ENCODE data around the gene TGDS. TPM values are rescaled to one million over a fixed set of nuclear protein-coding genes. Genes with fewer than 3 reads are reported as not detected.

Gene TGDS
- total and polyA plus RNA-seq, 2 of the 8 experiments (the other 6 are each of a cell fraction or from before 2014, with no cell fraction given), result 11.6 to 11.8 TPM

DNA sequence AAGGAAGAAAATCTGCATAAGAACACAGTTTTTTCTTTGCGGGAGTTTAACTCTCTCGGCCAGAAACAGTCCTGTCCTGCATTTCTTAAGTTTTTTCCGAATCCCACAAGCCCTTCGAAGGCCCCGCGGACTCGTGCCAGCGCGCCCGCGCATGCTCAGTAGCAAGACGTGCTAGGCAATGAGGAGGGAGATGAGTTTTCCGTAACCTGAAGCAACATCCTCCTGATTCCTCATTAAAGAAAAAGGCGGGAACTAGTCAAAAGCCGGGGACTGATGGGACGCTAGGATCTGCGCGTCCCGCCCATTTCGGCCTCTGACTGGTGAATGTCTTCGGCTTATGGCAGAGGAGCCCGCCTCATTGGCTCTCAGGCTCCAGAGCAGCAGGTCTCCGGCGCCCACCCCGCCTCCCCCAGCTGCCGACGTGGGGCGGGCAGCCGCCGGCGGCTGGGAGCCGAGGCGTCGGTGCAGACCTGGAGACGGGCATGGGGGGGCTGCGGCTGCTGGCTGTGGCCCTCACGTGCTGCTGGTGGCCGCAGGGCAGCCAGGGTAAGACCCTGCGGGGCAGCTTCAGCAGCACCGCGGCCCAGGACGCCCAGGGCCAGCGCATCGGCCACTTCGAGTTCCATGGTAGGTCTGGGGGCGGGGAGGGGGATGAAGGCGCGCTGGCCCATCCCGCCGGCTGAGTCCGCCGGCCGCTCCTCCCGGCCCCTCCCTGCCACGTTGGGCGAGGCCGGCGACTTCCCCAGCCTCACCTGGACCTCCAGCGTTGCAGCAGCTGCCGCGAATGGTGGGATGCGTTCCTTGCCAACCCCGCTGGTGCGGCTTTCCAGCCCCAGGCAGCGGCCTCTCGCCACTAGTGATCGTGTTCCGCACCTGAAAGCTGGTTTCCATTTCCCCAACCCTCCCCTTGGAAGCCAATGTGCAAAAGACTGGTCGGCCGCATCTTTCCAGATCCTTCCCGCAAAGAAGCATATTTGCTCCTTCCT, 5.8 kb upstream of the TGDS start, which contains the start of gene GPR180:
TSS of gene GPR180 (plus strand) at position 412 of the 986 bp plus-strand sequence. CDS start at position 483, 71 bp downstream.
- peak; percentile 94 for FAIRE-seq
- peaks cover 0 to 19% of the 10 kb centered on the region in 2 experiments; a peak in 2 of 4 replicates for H3K79me2 ChIP-seq (ENCODE audit: control insufficient read depth in 1 of 2, insufficient read depth in 2 of 2, low read length in 2 of 2)
- 0 out of 2 replicates have a peak, but pooled peaks have one; percentile 34 for TF ChIP-seq BACH1 (IDR thresholded peaks at IDR 0.05; ENCODE audit: low read length)
- no peak for TF ChIP-seq FOSL1 (IDR thresholded peaks at IDR 0.05; ENCODE audit: insufficient read depth, low read depth, low read length)
- TF ChIP-seq SP2 (IDR thresholded peaks at IDR 0.05; ENCODE audit: low read length), result peak; percentile 22; the same call in 1 of the 2 replicates
- no peak for TF ChIP-seq EZH2 (IDR thresholded peaks at IDR 0.05; ENCODE audit: low read depth, low read length, severe bottlenecking)
- TF ChIP-seq TEAD4 (IDR thresholded peaks at IDR 0.05; ENCODE audit: low read depth, low read length), result 0 out of 2 replicates have a peak, but pooled peaks have one; percentile 5
- no peak for TF ChIP-seq ZNF274 (IDR thresholded peaks at IDR 0.05; ENCODE audit: borderline replicate concordance, extremely low read depth, low read length)
- TF ChIP-seq RAD21 (IDR thresholded peaks at IDR 0.05 in 1 of 2, conservative IDR thresholded peaks at IDR 0.05 in 1 of 2; ENCODE audit: low read depth in 2 of 2, low read length in 2 of 2), result no peak
- no peak for TF ChIP-seq TCF12 (IDR thresholded peaks at IDR 0.05; ENCODE audit: low read depth, low read length)
- peak; percentile 65; the same call in 1 of the 2 replicates for TF ChIP-seq CEBPB (IDR thresholded peaks at IDR 0.05; ENCODE audit: low read depth, low read length)
- peak; percentile 20; the same call in 1 of the 2 replicates for TF ChIP-seq CHD2 (IDR thresholded peaks at IDR 0.05; ENCODE audit: low read length)

More for the DNA sequence above, 5.8 kb upstream of the TGDS start, which contains the start of gene GPR180:
- peak within 1 kb of the TSS; percentile 97; the same call in 1 of the 2 replicates for H4K8ac ChIP-seq (ENCODE audit: extremely low read depth, insufficient read depth, low read length)
- peak within 1 kb of the TSS; percentile 84 for H4K5ac ChIP-seq (ENCODE audit: insufficient read length, low read depth, low read length)
- peak within 1 kb of the TSS; percentile 81 to 87 (median 84) for H3K4me3 ChIP-seq (ENCODE audit: extremely low read depth in 1 of 4, insufficient read depth in 2 of 4, low read depth in 3 of 4, low read length in 4 of 4)
- H3K27ac ChIP-seq (ENCODE audit: low read depth, low read length), result peak within 1 kb of the TSS; percentile 68
- H3K4ac ChIP-seq (replicated peaks; ENCODE audit: insufficient read length, low read depth, low read length), result peak within 1 kb of the TSS; percentile 94
- peak within 1 kb of the TSS; percentile 82 for H3K56ac ChIP-seq (replicated peaks; ENCODE audit: insufficient read length, low read depth, low read length)
- H3K9ac ChIP-seq (replicated peaks in 1 of 4; ENCODE audit: extremely low read depth in 1 of 4, low read depth in 3 of 4, low read length in 3 of 4), result peak within 1 kb of the TSS; percentile 82 to 88 (median 84)
- no peak within 1 kb of the TSS for H3K23ac ChIP-seq (ENCODE audit: insufficient read length)
- POLR2A ChIA-PET (ENCODE audit: partially characterized antibody), result interaction anchor here (0.7 to 1.8 kb wide), 7 partner anchors 15 to 52 kb away, joined by 3 to 9 read pairs (median 4); no protein-coding TSS in a partner anchor
- H3K36me3 ChIP-seq (ENCODE audit: control insufficient read depth in 2 of 4, insufficient read depth in 4 of 4, low read length in 3 of 4), result peaks cover 2 to 8% (median 3%) of the 10 kb centered on the region in 4 experiments; a peak in 5 of 8 replicates
- no peak within 1 kb of the TSS for H2BK120ac ChIP-seq (replicated peaks; ENCODE audit: low read depth, low read length)
- peak within 1 kb of the TSS; percentile 89 for H4K91ac ChIP-seq (replicated peaks; ENCODE audit: insufficient read length, low read length)
- H3K9me3 ChIP-seq (ENCODE audit: insufficient read depth in 2 of 2, low read depth in 1 of 2, low read length in 1 of 2), result peaks cover 4 to 8% of the 10 kb centered on the region in 2 experiments
- H2BK20ac ChIP-seq (ENCODE audit: low read length), result no peak within 1 kb of the TSS
- DNase-seq (ENCODE audit: low read depth in 1 of 2, low spot score in 2 of 2), result peak; percentile 87 to 99
- H3K4me1 ChIP-seq (replicated peaks in 1 of 4; ENCODE audit: control insufficient read depth in 3 of 4, insufficient read depth in 4 of 4, low read length in 3 of 4), result peaks cover 0 to 1% (median 0%) of the 10 kb centered on the region in 4 experiments; a peak in 2 of 7 replicates
- H2BK5ac ChIP-seq (ENCODE audit: low read depth, low read length), result peak within 1 kb of the TSS; percentile 91
- peak within 1 kb of the TSS; percentile 50; the same call in 1 of the 2 replicates for H2BK12ac ChIP-seq (ENCODE audit: low read depth, low read length)
- 4% methylated on average over 47 of the region's 71 CpGs; no CpG with 5 or more reads in 1 of the 2 experiments for WGBS, 2 experiments (ENCODE audit: extremely low coverage in 1 of 2, insufficient coverage in 1 of 2, insufficient read length in 1 of 2, insufficient replicate concordance in 2 of 2, low coverage in 1 of 2, low lambda C conversion rate in 2 of 2, missing lambda C conversion rate in 1 of 2)
- no peaks in the 10 kb centered on the region for H4K20me1 ChIP-seq (replicated peaks in 1 of 2; ENCODE audit: control insufficient read depth in 1 of 2, insufficient read depth in 2 of 2, low read length in 2 of 2)
- CTCF ChIA-PET (ENCODE audit: partially characterized antibody), result interaction anchor here (1.7 to 5.2 kb wide), 2 partner anchors 16 to 18 kb away, joined by 4 to 30 read pairs; no protein-coding TSS in a partner anchor
- H3K23me2 ChIP-seq (ENCODE audit: low read depth, low read length), result peaks cover 5% of the 10 kb centered on the region; the same call in 1 of the 2 replicates
- peaks cover 5 to 11% (median 8%) of the 10 kb centered on the region in 4 experiments for H3K27me3 ChIP-seq (replicated peaks in 1 of 4; ENCODE audit: control insufficient read depth in 3 of 4, extremely low read depth in 1 of 4, insufficient read depth in 3 of 4, low read length in 3 of 4)
- peak within 1 kb of the TSS; percentile 99 for H3K18ac ChIP-seq (ENCODE audit: extremely low read depth, low read length)
- H2AFZ ChIP-seq (ENCODE audit: low read length), result peak within 1 kb of the TSS; percentile 68; the same call in 1 of the 2 replicates
- H2AK5ac ChIP-seq (ENCODE audit: low read depth, low read length), result no peak within 1 kb of the TSS
- 0 out of 2 replicates have a peak within 1 kb of the TSS, but pooled peaks have one; percentile 63 for H2BK15ac ChIP-seq (ENCODE audit: low read length)
- no peak within 1 kb of the TSS for H3K14ac ChIP-seq (ENCODE audit: insufficient read length)
- peak within 1 kb of the TSS; percentile 69 to 96 for H3K4me2 ChIP-seq (ENCODE audit: insufficient read depth in 1 of 2, low read depth in 2 of 2, low read length in 2 of 2)
- H3K79me1 ChIP-seq (ENCODE audit: low read depth, low read length), result peaks cover 2% of the 10 kb centered on the region; the same call in 1 of the 2 replicates

Measured in H1 (cell line).